Measurements from ENCODE around the gene MYO1E.

MYO1E gene

GRCh38 chr15:59222906-59223550, 149.6 kb downstream of the MYO1E start:
- DNase-seq = no peak

DNA sequence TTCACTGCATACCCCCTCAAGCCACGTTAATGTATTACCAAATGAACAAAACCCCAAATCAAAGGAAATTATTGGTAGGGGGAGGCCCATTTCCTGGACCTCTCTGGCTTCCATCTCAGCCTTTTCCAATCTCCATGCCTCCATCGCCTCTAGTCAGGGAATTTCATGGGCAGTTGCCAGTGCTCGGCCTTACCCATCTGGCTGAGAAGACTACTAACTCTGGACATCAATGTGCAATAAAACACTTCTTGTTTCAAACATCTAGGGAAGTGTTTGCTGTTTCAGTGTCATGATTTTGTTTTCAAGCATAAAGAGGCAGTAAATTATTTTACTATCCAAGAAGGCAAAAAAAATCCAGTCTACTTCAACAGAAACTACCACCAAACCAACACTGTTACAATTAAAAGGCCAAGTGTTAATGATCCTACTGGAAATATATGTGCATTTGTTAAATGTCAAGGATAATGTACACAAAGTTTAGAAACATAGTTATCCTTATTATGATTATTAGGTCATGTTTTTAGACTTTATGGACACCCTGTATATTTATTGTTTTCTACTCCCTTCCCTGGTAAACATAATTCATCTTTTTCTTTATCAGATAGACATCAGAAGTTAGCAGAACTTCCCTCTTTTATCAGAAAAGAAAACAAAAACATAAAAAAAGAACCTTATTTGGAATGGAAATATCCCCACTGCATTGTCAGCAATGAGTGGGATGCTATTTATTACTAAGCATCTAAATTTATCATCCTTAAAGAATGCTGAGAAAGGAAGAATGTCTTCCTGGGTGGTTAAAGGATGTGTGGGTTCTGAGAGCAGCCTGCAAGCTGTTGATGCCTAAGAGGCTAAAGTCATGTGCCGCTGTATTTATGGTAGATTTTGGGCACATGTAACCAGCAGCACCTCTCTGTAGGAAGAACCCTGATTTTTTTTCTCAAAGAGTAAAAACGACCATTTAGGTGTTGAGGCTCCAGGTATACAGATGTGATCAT, 150.9 kb downstream of the MYO1E start:
- DNase-seq = no peak

DNA sequence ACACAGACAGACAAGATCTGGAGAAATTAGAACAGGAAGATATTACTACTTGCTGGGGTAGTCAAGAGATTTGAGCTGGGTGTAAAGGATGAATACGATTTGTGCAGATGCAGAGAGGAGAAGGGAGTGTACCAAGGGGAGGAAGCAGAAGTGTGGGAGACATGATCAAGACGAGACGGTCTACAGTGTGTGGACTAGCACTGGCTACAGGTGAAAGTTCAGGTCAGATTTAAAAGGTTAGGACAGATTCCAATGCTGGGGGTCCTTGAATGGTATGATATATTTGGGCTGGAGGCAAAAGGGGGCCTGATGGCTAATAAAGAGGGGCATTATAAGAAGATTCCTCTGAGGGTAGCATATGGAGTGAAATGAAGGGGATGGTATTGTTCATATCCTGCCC, 154.0 kb downstream of the MYO1E start:
- DNase-seq = no peak

DNA sequence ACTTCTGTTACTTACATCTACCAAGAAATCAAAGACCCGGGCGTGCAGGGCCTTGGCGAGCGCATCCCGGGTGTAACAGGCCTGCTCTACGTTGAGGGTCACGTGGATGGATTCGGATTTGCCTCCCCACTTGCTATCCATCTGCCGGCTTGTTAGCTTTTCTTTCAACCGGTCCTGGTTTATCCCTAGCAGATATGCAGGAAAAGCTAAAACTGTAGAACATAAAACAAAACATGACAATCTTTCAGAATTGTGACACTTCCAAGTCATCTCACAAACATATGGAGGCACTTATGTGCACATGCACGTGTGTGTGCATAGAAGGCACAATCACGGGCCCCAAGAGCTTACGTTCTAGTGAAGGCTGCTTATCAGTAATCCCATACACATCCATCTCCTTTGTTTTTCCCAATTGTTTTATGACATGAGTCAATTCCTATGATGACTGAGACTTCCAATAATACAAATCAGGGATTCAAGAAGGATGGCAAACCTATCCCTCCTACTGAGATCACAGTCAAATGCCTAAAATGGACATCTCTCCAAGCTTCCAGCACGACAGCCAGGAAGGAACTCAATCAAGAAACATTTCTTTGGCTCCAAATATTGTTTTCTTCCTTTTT, 154.7 kb downstream of the MYO1E start:
- DNase-seq = no peak

DNA sequence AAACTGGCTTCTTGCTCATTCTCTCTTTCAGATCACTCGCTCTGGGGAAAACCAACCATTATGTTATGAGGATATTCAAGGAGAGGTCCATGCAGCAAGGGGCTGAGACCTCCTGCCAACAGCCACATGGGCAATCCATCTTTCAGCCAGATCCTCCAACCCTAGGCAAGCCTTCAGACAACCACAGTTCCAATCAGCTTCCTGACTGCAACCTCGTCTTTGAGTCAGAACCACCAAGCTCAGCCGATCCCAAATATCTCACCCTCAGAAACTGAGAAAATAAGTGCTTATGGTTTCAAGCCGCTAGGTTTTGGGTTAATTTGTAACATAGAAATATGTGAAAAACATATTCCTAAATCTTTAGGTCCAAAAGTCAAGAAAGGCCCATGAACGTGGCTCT, 155.8 kb downstream of the MYO1E start:
- DNase-seq = no peak

- no peak for DNase-seq
Observed at GRCh38 chr15:59210186-59210585, 162.5 kb downstream of the MYO1E start.

GRCh38 chr15:59208613-59209249, 163.9 kb downstream of the MYO1E start:
- no peak for DNase-seq

DNA sequence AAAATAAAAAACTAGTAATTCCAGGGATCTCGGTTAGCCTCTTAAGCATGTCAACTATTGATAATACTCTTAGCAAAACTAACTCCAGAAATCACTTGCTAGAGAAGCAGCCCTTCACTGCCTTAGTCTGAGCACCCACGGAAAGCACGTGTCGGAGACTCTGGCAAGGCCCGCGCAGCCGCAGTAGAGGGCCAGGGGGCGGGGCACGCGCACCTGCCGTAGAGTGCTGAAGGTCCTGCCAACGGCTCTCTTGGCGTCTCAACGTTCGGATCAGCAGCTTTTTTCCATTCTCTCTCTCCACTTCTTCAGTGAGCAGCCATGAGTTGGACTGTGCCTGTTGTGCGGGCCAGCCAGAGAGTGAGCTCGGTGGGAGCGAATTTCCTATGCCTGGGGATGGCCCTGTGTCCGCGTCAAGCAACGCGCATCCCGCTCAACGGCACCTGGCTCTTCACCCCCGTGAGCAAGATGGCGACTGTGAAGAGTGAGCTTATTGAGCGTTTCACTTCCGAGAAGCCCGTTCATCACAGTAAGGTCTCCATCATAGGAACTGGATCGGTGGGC, 166.0 kb downstream of the MYO1E start, which contains the start of gene LDHAL6B:
Gene LDHAL6B, plus strand, starts transcription at position 221 of the 561 bp plus-strand sequence. Its CDS starts 98 bp downstream, at position 319.
- no peak for DNase-seq

DNA sequence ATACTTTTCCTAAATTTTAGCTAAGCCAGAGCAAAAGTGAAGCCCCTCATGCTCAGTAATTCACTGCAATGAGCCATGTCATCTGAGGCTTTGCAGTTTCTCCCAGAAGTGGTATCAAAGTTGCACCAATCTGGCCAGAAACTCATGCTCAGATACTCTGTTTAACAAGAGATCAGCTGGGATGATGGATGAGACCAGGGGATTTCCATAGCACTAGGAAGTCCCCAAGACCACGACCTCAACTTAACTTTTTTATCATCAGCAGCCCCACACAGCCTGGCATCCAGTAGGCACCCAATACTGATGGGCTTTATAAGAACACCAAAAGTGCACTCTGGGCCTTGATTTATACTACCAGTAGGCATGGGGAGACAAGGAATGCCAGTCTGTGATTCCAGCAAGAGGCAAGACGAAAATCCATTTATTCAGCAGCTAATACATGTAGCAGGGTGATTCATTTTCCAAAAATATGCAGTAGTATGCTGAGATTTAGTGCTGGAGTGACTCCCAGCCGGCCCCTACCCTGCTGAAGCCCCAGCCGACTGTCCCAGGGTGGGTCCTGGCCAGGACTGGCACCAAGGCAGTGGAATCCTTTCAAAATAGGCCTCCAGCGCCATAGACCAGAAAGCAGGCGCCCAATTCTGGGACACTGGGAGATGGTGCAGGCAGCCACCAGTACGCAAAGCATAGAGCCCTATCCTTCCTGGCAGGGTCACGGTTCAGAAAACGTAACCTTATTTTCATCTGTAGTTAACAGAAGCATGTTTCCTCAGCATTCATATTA, 166.6 kb downstream of the MYO1E start:
- no peak for DNase-seq

- no peak for DNase-seq
Observed at GRCh38 chr15:59203657-59204056, 169.0 kb downstream of the MYO1E start.

DNA sequence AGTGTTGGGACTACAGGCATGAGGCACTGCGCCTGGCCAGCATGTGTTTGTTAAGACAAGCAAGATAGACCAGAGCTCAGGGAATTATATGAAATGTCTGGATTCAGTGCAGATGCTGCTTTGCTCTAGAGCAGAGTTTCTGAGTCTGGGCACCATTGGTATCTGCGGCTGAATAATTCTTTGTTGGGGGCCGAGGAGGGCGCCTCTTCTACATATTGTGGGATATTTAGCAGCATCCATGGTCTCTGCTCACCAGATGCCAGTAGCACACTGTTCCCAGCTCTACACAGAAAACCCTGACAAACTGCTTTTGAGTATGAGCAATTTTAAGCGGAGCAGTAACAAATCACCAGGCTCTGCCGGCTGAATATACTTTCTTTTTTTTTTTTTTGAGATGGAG, 169.7 kb downstream of the MYO1E start:
- DNase-seq = no peak

DNA sequence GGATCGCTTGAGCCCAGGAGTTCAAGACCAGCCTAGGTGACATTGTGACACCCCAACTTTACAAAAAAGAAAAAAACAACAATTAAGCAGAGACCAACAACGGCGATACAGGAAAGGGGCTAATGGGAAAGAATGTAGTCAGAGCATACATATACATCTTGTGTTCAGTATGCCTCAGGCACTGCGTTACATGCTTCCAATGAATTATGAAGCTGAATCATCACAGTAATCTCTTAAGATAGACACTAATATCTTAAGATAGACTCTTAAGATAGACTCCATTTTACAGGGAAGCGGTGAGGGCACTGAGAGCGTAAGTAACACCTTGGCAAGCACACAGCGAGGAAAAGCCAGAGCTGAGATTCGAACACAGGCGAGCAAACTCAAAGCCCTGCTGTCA, 172.1 kb downstream of the MYO1E start:
- DNase-seq = no peak

DNA sequence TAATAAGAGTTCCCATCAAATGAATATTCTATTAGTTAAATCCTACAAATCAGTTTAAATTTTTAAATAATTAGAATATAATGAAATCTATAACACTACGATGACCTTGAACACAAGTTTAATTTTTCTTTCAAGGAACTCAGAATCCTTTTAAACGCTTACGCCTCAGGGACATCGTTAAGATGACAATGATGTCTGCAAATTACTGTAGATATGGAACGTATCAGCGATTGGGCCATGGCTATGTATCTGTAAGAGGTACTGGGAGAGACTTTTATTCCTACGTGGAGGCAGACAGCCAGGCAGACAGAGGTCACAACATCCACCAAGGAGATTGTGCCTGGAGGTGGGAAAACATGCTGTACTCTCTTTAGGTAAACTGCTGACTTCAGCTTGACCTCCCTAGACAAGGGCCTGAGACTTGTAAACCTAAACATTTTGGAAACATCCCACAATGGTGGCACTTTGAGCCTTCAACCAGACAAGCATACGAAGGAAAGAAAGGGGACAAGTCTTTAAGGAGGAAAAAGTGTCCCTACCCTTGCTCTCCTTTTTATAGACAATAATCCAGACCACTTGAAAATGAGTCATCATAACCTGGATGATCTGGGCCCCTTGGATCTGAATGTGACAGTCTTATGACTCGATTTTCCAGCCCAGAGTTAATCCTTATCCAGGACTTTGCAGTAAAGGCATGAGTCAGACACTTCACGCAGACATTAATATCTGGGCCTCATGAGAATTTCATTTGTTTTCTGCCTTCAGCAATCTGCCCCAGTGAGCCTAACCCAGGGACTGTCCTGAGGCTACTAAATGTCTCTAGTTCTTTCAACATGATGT, 172.8 kb downstream of the MYO1E start:
- no peak for DNase-seq

GRCh38 chr15:59197454-59197853, 175.2 kb downstream of the MYO1E start:
- no peak for DNase-seq

- no peak for DNase-seq
Observed at GRCh38 chr15:59196416-59196815, 176.3 kb downstream of the MYO1E start.

DNA sequence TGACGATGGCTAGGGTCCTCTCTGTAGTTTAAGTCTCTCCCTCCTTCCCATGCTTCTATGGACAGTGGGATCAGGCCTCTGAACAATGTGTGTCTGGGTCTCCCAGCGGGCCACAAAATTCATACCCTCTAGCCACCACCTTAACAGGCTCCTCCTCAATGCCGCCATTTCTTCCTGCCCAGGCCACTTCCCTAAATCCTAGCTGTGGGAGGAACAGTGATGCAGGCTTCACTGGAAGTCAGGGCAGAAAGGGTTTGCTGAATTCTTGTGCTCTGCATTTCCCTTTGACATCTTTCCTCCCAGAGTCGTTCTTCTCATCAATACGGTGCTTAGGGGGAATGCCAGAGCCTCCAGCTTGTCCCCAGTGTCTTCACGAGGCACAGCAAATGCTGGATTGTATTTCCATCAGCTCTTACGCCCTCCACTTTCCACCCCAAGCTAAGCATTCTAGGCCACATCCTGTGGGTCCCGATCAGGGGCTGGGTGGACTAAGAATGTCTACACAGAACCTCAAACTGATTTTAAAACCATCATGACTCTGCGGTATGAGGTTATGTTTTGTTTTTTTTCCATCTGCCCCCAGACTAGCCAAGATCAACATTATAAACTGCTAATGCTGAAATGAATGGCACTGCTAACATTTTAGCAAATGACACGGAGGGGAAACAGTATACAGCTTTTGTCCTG, 177.9 kb downstream of the MYO1E start:
- no peak for DNase-seq

DNA sequence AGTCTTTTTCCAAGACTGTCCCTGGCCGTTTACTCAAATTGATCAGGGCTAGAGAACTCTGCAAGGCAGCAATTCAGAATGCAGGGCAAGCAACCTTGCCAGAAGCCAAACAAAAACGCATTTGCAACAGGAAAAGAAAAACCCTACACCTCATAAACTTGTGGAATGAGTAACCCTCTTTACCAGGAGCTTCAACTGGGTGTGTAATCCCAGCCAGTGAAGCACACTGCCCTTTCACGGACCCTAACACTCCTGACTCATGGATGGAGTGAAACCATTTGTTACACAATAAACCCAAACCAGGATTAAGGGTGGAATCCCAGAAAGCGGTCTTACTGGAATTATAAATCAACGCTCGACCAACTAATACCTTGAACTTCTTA, 180.8 kb downstream of the MYO1E start:
- no peak for DNase-seq

DNA sequence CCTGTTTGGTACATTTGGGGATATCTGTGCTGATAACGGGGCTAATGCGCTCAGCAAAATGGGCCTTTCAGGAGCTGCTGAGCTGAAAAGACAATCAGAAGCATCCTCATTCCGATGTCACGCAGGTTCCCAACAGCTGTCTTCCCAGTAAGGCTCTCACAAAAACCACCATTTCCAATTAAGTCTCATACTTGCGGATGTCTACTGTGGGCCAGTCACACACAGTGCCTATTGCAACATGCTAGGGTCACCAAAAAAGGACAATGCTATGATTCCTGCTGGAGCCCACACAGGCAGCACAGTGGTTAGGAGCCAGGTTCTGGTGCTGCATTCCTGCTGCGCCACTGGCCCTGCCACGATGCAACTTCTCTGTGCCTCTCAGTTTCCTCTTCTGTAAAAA, 182.4 kb downstream of the MYO1E start:
- no peak for DNase-seq

GRCh38 chr15:59189241-59189640, 183.4 kb downstream of the MYO1E start:
- DNase-seq = no peak

- no peak for DNase-seq
Observed at GRCh38 chr15:59186501-59186900, 186.2 kb downstream of the MYO1E start.
